Prostate gland (tissue), 2 donors: ENCODE measurements around the gene LRP11.

Experiments used
- CTCF ChIP-seq, 4 experiments: fragments of 200-600 bp in 2 of 4; fragments of 450-650 bp in 2 of 4; sonication (generic) in 2 of 4; IDR thresholded peaks; 1 replicate in 3 of 4; 2 replicates in 1 of 4; pipeline ENCODE4 v1.5.1; 2016 to 2019; ENCODE audit warnings: antibody characterized with exemption in 4 of 4, mild to moderate bottlenecking in 2 of 4, moderate library complexity in 2 of 4
- POLR2A ChIP-seq: fragments of 450-650 bp; IDR thresholded peaks from one replicate; pipeline ENCODE4 v1.6.1; 2016; ENCODE audit warnings: antibody characterized with exemption, mild to moderate bottlenecking
- POLR2AphosphoS5 ChIP-seq: sonication (generic); formaldehyde crosslinking; IDR thresholded peaks from one replicate; pipeline ENCODE4 v1.6.1; 2017; ENCODE audit warnings: antibody characterized with exemption

- TF ChIP-seq POLR2AphosphoS5, result no peak
- no peak for TF ChIP-seq CTCF (IDR thresholded peaks at IDR 0.05)
- TF ChIP-seq POLR2A, result no peak
These were observed 21.8 kb downstream of the LRP11 start for GRCh38 chr6:149842331-149842730.
